ENCODE data around the gene WRNIP1.

GRCh38 chr6:2725364-2725988 is 39.7 kb upstream of the WRNIP1 start:
- TF ChIP-seq CEBPB (IDR thresholded peaks at IDR 0.05; ENCODE audit: low read depth, low read length) (no peak), EGR1 (IDR thresholded peaks at IDR 0.05; ENCODE audit: borderline replicate concordance, low read depth, low read length) (no peak), EP300 (IDR thresholded peaks at IDR 0.05; ENCODE audit: borderline replicate concordance in 1 of 2, low read depth in 2 of 2, low read length in 2 of 2) (no peak), POLR2AphosphoS5 (IDR thresholded peaks at IDR 0.05; ENCODE audit: low read depth, low read length) (no peak), EZH2 (IDR thresholded peaks at IDR 0.05; ENCODE audit: low read depth, low read length, severe bottlenecking) (no peak), POLR2A (IDR thresholded peaks at IDR 0.05; ENCODE audit: control extremely low read depth in 1 of 2, low read depth in 2 of 2, low read length in 2 of 2) (no peak), CTCF (IDR thresholded peaks at IDR 0.05; ENCODE audit: control extremely low read depth in 1 of 3, insufficient read depth in 1 of 3, low read depth in 1 of 3, low read length in 3 of 3) (no peak), ZNF274 (IDR thresholded peaks at IDR 0.05; ENCODE audit: borderline replicate concordance, extremely low read depth, low read length) (no peak), POU5F1 (IDR thresholded peaks at IDR 0.05; ENCODE audit: low read depth, low read length) (no peak), CREB1 (IDR thresholded peaks at IDR 0.05) (no peak), CBX8 (IDR thresholded peaks at IDR 0.05; ENCODE audit: borderline replicate concordance, low read depth, low read length) (no peak), SIN3A (conservative IDR thresholded peaks at IDR 0.05 in 1 of 2, IDR thresholded peaks at IDR 0.05 in 1 of 2; ENCODE audit: low read depth in 1 of 2, low read length in 2 of 2) (no peak), FOSL1 (IDR thresholded peaks at IDR 0.05; ENCODE audit: insufficient read depth, low read depth, low read length) (no peak), ATF2 (IDR thresholded peaks at IDR 0.05; ENCODE audit: low read length) (no peak)

Measured in H1 (cell line).